HG02938 (cell line): ENCODE data around the gene BAG5.
A peak's percentile ranks its signal among the peaks of the same experiment; 100 is the strongest.
"Not testable (repeated sequence)": the region's sequence is repeated elsewhere in the genome, so short reads cannot be mapped to it uniquely, and the experiment has no call there.

ENCODE experiments used
- ATAC-seq: cut with Tn5 transposase; IDR thresholded peaks from one replicate; pipeline ENCODE4 v1.9.1; 2021; ENCODE audit warnings: mild to moderate bottlenecking, moderate library complexity; ENCODE audit not compliant: unreplicated experiment

The BAG5 gene

GRCh38 chr14:103562429-103563225 is at the start of gene BAG5, which contains the start of gene COA8:
BAG5 (minus strand) TSS chr14:103562657; CDS start chr14:103561164, 1,493 bp downstream.
COA8 (plus strand) TSS chr14:103562960; CDS start chr14:103563002, 42 bp downstream.
- peak; percentile 76 for ATAC-seq

- no peak for ATAC-seq
These were observed 48.8 kb upstream of the BAG5 start for GRCh38 chr14:103611215-103611614.

- ATAC-seq: not testable (repeated sequence)
These were observed 46.6 kb upstream of the BAG5 start for GRCh38 chr14:103609081-103609480.

GRCh38 chr14:103607822-103608221 is 45.4 kb upstream of the BAG5 start:
- ATAC-seq: no peak

GRCh38 chr14:103606963-103607668 is 44.7 kb upstream of the BAG5 start:
- peak; percentile 75 for ATAC-seq

GRCh38 chr14:103604620-103605019 is 42.2 kb upstream of the BAG5 start:
- no peak for ATAC-seq

GRCh38 chr14:103600503-103600902 is 38.0 kb upstream of the BAG5 start:
- ATAC-seq: no peak

- no peak for ATAC-seq
These were observed 35.3 kb upstream of the BAG5 start for GRCh38 chr14:103597623-103598377.

- ATAC-seq: no peak
These were observed 31.8 kb upstream of the BAG5 start for GRCh38 chr14:103594265-103594664.

GRCh38 chr14:103593577-103593976 is 31.1 kb upstream of the BAG5 start:
- peak; percentile 73 for ATAC-seq

GRCh38 chr14:103584326-103584915 is 22.0 kb upstream of the BAG5 start:
- no peak for ATAC-seq

- no peak for ATAC-seq
These were observed 19.7 kb upstream of the BAG5 start for GRCh38 chr14:103581954-103582703.

- ATAC-seq: no peak
These were observed 18.7 kb upstream of the BAG5 start for GRCh38 chr14:103581206-103581605.

- no peak for ATAC-seq
These were observed 16.1 kb upstream of the BAG5 start for GRCh38 chr14:103578401-103579075.

- no peak for ATAC-seq
These were observed 14.0 kb upstream of the BAG5 start for GRCh38 chr14:103576371-103577024.

- ATAC-seq: no peak
These were observed 12.3 kb upstream of the BAG5 start for GRCh38 chr14:103574707-103575285.

- ATAC-seq: no peak
These were observed 11.6 kb upstream of the BAG5 start for GRCh38 chr14:103574104-103574503.

- no peak for ATAC-seq
These were observed 7.0 kb upstream of the BAG5 start for GRCh38 chr14:103569408-103569807.

GRCh38 chr14:103568952-103569351 is 6.5 kb upstream of the BAG5 start:
- no peak for ATAC-seq
